NB4 (cell line): Measurements from ENCODE around the gene SSX2IP.

Experiments
- DNase-seq: peaks from one replicate; pipeline ENCODE4 v3.0.0; 2010; ENCODE audit warnings: low read depth
- H3K4me3 ChIP-seq: one replicate; pipeline ENCODE4 v1.5.1; 2011; ENCODE audit warnings: mild to moderate bottlenecking, low read depth, low read length, moderate library complexity
- MYC ChIP-seq: IDR thresholded peaks from 2 replicates; pipeline ENCODE4 v1.6.1; 2011; ENCODE audit warnings: low read depth, low read length
- POLR2A ChIP-seq: IDR thresholded peaks from 2 replicates; pipeline ENCODE4 v1.6.1; 2011; ENCODE audit warnings: mild to moderate bottlenecking; ENCODE audit not compliant: insufficient read length; ENCODE audit errors: extremely low read depth
- TF ChIP-seq, protein P1 (sequence below): IDR thresholded peaks from 2 replicates; pipeline ENCODE4 v1.6.1; 2011; ENCODE audit warnings: low read depth, low read length
- TF ChIP-seq, protein P2 (sequence below): IDR thresholded peaks from one replicate; pipeline ENCODE4 v1.5.1; 2012; ENCODE audit warnings: low read depth, low read length

Gene SSX2IP

DNA sequence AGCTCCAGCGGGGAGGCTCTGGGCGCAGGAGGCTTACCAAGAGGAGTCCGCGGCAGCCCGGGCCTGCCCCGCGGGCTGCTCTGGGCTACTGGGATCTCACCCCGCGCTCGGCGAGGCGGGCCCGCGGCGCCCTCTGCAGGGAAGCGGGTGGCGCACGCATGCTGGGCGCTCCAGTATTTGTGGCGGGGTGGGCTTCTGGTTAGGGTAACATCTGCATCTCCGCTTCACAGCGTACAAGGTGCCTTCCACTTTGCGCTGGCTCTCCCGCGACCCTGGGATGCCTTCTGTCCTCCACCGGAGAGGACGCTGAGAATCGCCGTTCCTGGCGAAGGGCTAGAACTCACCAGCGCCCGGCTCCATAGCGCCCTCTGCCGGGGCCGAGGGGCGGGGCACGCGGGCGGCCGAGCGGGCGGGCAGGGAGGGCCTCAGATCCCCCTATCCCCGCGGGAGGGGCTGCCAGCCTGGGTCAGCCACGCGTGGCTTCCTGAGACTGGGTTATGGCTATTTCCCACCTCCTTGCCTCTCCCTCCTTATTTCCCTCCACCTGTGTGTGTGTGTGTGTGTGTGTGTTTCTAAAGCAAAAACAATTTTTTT lies 69.4 kb downstream of the SSX2IP start:
- peak overlapping the region; percentile 52 for H3K4me3 ChIP-seq
- TF ChIP-seq, protein P1, sequence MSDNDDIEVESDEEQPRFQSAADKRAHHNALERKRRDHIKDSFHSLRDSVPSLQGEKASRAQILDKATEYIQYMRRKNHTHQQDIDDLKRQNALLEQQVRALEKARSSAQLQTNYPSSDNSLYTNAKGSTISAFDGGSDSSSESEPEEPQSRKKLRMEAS, result peak; percentile 10; the same call in 1 of the 2 replicates
- TF ChIP-seq POLR2A (peak; percentile 28), MYC (no peak; the same call in 1 of the 2 replicates)
- TF ChIP-seq, protein P2, sequence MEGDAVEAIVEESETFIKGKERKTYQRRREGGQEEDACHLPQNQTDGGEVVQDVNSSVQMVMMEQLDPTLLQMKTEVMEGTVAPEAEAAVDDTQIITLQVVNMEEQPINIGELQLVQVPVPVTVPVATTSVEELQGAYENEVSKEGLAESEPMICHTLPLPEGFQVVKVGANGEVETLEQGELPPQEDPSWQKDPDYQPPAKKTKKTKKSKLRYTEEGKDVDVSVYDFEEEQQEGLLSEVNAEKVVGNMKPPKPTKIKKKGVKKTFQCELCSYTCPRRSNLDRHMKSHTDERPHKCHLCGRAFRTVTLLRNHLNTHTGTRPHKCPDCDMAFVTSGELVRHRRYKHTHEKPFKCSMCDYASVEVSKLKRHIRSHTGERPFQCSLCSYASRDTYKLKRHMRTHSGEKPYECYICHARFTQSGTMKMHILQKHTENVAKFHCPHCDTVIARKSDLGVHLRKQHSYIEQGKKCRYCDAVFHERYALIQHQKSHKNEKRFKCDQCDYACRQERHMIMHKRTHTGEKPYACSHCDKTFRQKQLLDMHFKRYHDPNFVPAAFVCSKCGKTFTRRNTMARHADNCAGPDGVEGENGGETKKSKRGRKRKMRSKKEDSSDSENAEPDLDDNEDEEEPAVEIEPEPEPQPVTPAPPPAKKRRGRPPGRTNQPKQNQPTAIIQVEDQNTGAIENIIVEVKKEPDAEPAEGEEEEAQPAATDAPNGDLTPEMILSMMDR, result peak; percentile 44
- peak; percentile 88 for DNase-seq

DNA sequence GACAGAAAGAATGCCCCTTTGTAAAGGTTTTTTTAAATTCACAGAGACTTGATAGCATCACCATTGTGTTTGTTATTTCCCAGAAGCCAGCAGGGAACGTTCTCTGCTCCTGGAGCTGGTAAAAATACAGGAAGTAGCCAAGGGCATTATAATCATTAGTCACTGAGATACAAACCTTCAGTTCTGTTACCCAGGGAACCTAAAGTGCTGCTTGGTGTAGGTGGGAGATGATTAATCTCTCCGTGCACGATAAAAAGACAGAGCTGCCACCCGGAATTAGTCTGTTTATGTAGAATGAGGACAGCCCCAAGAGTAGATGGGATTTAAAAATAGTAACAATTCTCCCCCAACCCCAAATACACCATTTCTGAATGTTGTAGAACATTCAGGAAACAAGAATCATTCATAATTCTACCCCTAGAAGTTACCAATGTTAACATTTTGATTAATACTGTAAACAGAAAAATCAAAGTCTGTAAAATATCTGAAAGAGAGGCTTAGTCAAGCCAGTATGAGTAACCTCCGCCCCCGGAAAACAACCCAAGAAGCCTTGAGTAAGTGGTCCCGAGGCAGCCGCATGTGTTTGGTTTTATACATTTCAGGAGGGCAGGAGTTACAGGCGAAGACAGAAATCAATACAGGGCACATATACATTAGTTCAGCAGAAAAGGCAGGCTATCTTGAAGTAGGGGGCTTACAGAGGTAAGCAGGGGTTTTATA lies 70.7 kb downstream of the SSX2IP start:
- peak; percentile 60 for DNase-seq
- H3K4me3 ChIP-seq, result no peak overlapping the region
- TF ChIP-seq MYC (no peak), POLR2A (no peak)
- TF ChIP-seq, protein P1, result no peak
- TF ChIP-seq, protein P2, result no peak

DNA sequence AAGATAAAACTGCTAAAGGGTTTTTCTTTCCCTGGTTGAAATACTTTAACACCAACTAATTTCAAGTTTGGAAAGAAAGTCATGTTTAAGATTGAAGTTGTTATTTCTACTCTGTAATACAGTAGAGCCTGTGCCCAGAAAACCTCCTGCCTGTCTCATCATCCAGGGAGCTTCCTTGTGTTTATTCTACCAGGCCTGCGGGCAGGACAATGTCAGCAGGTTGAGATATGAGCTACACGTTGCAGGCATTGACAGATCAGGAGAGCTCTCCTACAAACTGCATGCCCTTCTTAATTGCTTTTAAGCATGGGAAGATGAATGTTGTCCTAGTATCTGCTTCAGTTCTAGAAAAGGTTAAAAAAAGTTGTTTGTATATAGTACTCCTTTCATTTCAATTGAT lies 72.9 kb downstream of the SSX2IP start:
- TF ChIP-seq, protein P1, result no peak
- H3K4me3 ChIP-seq, result no peak overlapping the region
- no peak for DNase-seq

- TF ChIP-seq MYC (no peak), POLR2A (no peak)
- TF ChIP-seq, protein P2, result no peak
- TF ChIP-seq, protein P1, result no peak
- no peak overlapping the region for H3K4me3 ChIP-seq
- no peak for DNase-seq
Observed at GRCh38 chr1:84615790-84616189, 74.5 kb downstream of the SSX2IP start.

GRCh38 chr1:84613887-84614286 lies 76.4 kb downstream of the SSX2IP start:
- TF ChIP-seq, protein P2, result no peak
- no peak for TF ChIP-seq MYC
- TF ChIP-seq, protein P1, result no peak
- no peak for TF ChIP-seq POLR2A
- no peak overlapping the region for H3K4me3 ChIP-seq
- DNase-seq, result no peak

GRCh38 chr1:84613026-84613425 lies 77.2 kb downstream of the SSX2IP start:
- H3K4me3 ChIP-seq, result no peak overlapping the region
- no peak for TF ChIP-seq POLR2A
- TF ChIP-seq, protein P2, result no peak
- TF ChIP-seq, protein P1, result no peak
- no peak for TF ChIP-seq MYC
- no peak for DNase-seq
